GM12872 (cell line): ENCODE measurements around the gene POFUT2.

ENCODE experiments used
- CTCF ChIP-seq: IDR thresholded peaks from 3 replicates; pipeline ENCODE4 v1.5.1; 2011; ENCODE audit warnings: low read depth, mild to moderate bottlenecking, low read length, moderate library complexity; ENCODE audit not compliant: insufficient read depth

POFUT2 gene

GRCh38 chr21:45256021-45256911, 31.4 kb downstream of the POFUT2 start:
- TF ChIP-seq CTCF = no peak

GRCh38 chr21:45255381-45256020, 32.2 kb downstream of the POFUT2 start:
- TF ChIP-seq CTCF = no peak

GRCh38 chr21:45254460-45254930, 33.2 kb downstream of the POFUT2 start:
- no peak for TF ChIP-seq CTCF

GRCh38 chr21:45253633-45254459, 33.8 kb downstream of the POFUT2 start:
- no peak for TF ChIP-seq CTCF

GRCh38 chr21:45253180-45253579, 34.5 kb downstream of the POFUT2 start:
- no peak for TF ChIP-seq CTCF

GRCh38 chr21:45252448-45252925, 35.2 kb downstream of the POFUT2 start:
- no peak for TF ChIP-seq CTCF
